Activated CD8-positive, alpha-beta memory T cell treated with anti-CD3 and anti-CD28 coated beads, Interleukin-2, amount 10 ng/mL, durations not matched to agents 7 days and 5 days (primary cell): ENCODE results near the gene ADGRG6. TPM values are rescaled to one million over a fixed set of nuclear protein-coding genes. Genes with fewer than 3 reads are reported as not detected.

Experiments used
- ATAC-seq: fragments of 150-1000 bp; cut with Tn5 transposase; one replicate; pipeline ENCODE4 v1.10.0; 2021; ENCODE audit warnings: moderate library complexity
- CTCF ChIA-PET: fragments of 350-600 bp; sonication (Branson Sonifier 250); formaldehyde crosslinking; loops from one replicate; lab custom pipeline; 2021; ENCODE audit warnings: antibody characterized with exemption; lab: Charles Lee
- DNase-seq: peaks from one replicate; pipeline ENCODE4 v3.0.0-alpha.2; 2020
- H3K27ac Mint-ChIP-seq: one replicate; pipeline ENCODE4 v1.8.0; 2021; ENCODE audit warnings: mild to moderate bottlenecking, mixed read lengths
- H3K27me3 Mint-ChIP-seq: one replicate; pipeline ENCODE4 v1.8.0; 2021; ENCODE audit warnings: mixed read lengths
- H3K36me3 Mint-ChIP-seq: one replicate; pipeline ENCODE4 v1.8.0; 2021; ENCODE audit warnings: mild to moderate bottlenecking, mixed read lengths
- H3K4me1 Mint-ChIP-seq: one replicate; pipeline ENCODE4 v1.8.0; 2021; ENCODE audit warnings: mixed read lengths
- H3K4me3 Mint-ChIP-seq: one replicate; pipeline ENCODE4 v1.8.0; 2021; ENCODE audit warnings: mild to moderate bottlenecking, moderate library complexity, mixed read lengths
- H3K9me3 Mint-ChIP-seq: one replicate; pipeline ENCODE4 v1.8.0; 2022; ENCODE audit warnings: low read depth, mixed read lengths
- total RNA-seq, 2 experiments: library from RNA; stranded (reverse); gene quantifications; one replicate each; pipeline ENCODE4 v1.2.3, GENCODE V29; 2021

ADGRG6 gene
- total RNA-seq, 2 experiments from 2014 or later: 0.26 to 0.52 TPM

DNA sequence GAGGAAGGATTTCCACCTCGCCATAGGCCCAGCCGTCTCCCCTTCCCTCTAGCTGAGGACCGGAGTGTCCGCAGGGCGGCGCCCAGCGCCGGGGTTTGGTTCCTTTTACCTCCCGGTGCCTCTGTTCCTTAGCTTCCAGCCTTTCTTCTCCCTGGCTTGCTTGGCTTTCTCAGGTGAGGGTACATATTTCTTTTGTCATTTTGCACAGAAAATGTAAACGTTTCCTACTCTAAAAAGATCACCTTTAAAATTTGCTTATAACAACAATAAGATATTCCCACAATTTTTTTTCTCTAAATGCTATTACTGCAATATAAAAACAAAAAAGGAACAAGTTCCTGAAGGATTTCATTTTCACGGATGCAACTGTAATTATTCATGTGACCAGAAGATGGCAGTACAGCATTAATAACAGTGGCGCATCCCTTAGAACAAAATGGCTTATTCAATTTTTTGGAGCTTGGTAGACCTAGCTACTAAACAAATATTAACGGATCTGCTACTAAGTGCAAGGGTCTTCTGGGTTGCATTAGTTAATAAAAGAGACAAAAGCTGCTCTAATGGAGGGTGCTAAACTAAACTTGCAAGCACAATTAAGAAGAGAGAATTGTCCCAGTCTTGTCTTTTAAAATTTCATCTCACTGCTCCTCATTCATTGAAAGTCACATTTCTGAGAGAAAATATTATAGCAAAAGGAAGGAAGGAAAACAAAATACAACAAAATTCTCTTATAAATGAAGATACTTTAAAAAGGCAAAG, 172.9 kb downstream of the ADGRG6 start:
- H3K27ac Mint-ChIP-seq: no peak overlapping the region
- no peak overlapping the region for H3K4me3 Mint-ChIP-seq
- CTCF ChIA-PET: interaction anchor here (0.7 to 1.7 kb wide), 17 partner anchors 9 to 1368 kb away, joined by 3 to 10 read pairs (median 3); partner anchors contain the start of genes AIG1 and LTV1
- H3K36me3 Mint-ChIP-seq: no peaks in the 10 kb centered on the region
- peaks cover 12% of the 10 kb centered on the region for H3K27me3 Mint-ChIP-seq
- peaks cover 4% of the 10 kb centered on the region for H3K4me1 Mint-ChIP-seq
- DNase-seq (no peak), ATAC-seq (no peak)
- no peaks in the 10 kb centered on the region for H3K9me3 Mint-ChIP-seq

DNA sequence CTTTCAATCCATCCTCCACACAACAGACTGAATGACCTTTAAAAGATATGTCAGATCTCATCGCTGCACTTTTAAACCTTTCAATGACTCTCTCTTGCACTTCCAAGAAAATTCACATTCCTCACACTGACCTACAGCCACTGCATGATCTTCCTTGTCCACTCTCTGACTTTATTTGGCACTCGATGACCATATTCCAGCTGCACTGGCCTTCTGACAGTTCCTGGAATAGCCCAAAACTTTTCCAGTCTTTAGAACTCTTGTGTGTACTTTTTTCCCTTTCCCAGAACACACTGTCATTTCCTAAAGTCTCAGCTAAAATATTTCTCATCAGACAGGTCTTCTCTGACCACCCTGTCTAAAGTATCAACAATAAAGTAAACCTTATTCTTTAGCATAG, 174.6 kb downstream of the ADGRG6 start:
- Mint-ChIP-seq H3K4me3 (no peak overlapping the region), H3K36me3 (no peaks in the 10 kb centered on the region), H3K4me1 (peaks cover 4% of the 10 kb centered on the region), H3K27me3 (peaks cover 8% of the 10 kb centered on the region), H3K27ac (no peak overlapping the region), H3K9me3 (no peaks in the 10 kb centered on the region)
- CTCF ChIA-PET: interaction anchor here (0.9 to 1.7 kb wide), 2 partner anchors 216 to 550 kb away, joined by 3 to 10 read pairs; no protein-coding TSS in a partner anchor
- ATAC-seq (no peak), DNase-seq (no peak)

DNA sequence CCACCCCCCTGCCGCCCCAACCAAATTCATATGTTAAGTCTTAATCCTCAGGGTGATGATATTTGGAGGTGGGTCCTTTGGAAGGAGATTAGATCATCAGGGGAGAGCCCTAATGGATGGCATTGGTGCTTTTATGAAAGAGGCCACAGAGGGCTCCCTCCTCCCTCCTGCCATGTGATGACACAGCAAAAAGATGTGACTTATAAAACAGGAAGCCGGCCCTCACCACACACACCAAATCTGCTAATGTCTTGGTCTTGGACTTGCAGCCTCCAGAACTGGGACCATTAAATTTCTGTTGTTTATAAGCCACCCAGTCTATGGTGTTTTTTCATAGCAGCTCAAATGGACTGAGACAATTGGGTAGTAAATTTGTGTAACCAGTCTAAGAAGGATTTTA, 176.3 kb downstream of the ADGRG6 start:
- no peak overlapping the region for H3K27ac Mint-ChIP-seq
- peaks cover 9% of the 10 kb centered on the region for H3K27me3 Mint-ChIP-seq
- no peaks in the 10 kb centered on the region for H3K9me3 Mint-ChIP-seq
- no peak for ATAC-seq
- CTCF ChIA-PET: no interaction called here
- no peaks in the 10 kb centered on the region for H3K36me3 Mint-ChIP-seq
- H3K4me3 Mint-ChIP-seq: no peak overlapping the region
- DNase-seq: peak; percentile 45
- H3K4me1 Mint-ChIP-seq: peaks cover 4% of the 10 kb centered on the region

DNA sequence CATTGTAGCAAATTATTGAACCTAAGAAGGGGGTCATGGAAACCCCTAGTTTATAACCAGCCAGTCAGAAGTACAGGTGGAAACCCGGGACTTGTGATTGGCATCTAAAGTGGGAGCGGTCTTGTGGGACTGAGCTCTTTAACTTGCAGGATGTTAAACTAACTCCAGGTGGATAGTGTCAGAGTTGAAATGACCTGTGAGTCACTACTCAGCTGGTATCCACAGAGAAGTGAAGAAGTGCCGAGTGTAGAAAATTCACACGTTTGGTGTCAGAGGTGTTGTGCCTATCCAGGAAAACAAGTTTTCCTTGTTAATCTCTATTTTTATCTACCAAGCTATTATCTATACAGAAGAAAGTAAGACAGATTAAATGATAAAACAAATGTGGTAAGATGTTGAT, 179.7 kb downstream of the ADGRG6 start:
- no peak for ATAC-seq
- Mint-ChIP-seq H3K36me3 (no peaks in the 10 kb centered on the region), H3K4me3 (no peak overlapping the region), H3K9me3 (no peaks in the 10 kb centered on the region), H3K27me3 (peaks cover 10% of the 10 kb centered on the region), H3K4me1 (peaks cover 4% of the 10 kb centered on the region), H3K27ac (no peak overlapping the region)
- CTCF ChIA-PET: no interaction called here
- DNase-seq: no peak

DNA sequence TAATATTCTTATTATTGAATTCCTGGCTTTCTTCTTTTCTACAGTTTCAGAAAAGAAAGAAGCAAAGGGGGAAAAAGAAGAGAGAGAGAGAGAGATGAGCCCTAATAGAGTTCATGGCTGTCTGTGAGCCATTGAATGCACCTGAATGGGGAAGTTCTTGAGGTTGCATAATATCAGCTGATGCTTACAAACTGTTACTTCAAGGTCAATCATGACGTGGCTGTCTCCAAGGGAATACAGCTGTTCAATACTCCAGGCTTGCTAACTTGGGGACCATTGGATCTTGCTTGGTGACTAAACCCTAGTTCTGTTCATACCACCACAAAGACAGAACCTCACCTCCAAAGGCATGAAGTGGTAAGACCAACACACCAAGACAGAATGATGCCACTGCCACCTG, 180.4 kb downstream of the ADGRG6 start:
- DNase-seq (no peak), ATAC-seq (no peak)
- Mint-ChIP-seq H3K36me3 (no peaks in the 10 kb centered on the region), H3K27ac (no peak overlapping the region), H3K4me3 (no peak overlapping the region), H3K4me1 (peaks cover 4% of the 10 kb centered on the region), H3K9me3 (no peaks in the 10 kb centered on the region), H3K27me3 (peaks cover 10% of the 10 kb centered on the region)
- CTCF ChIA-PET: no interaction called here

DNA sequence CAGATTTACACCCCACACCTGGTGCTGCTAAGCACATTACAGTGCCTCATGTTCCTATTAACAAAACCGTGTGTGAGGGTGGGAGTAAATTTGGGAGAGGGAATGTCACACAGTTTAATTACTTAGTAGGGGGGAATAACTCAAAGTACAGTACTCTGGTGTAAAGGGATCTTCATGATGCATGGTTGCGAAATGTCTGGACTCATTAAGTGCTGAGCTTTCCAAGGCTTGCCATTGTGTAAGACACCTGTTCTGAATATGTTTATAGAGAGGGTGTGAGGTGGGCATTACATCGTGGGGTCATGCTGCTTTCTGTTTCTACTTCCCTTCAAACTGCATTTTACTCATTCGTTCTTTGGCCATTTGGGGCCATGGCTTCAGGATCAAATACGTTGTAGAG, 181.2 kb downstream of the ADGRG6 start:
- Mint-ChIP-seq H3K4me3 (no peak overlapping the region), H3K27me3 (peaks cover 10% of the 10 kb centered on the region), H3K27ac (no peak overlapping the region), H3K9me3 (no peaks in the 10 kb centered on the region), H3K36me3 (no peaks in the 10 kb centered on the region), H3K4me1 (peaks cover 4% of the 10 kb centered on the region)
- ATAC-seq: no peak
- DNase-seq: no peak
- CTCF ChIA-PET: interaction anchor here (2.3 kb wide), 1 partner anchor 9 kb away, joined by 8 read pairs; no protein-coding TSS in a partner anchor

DNA sequence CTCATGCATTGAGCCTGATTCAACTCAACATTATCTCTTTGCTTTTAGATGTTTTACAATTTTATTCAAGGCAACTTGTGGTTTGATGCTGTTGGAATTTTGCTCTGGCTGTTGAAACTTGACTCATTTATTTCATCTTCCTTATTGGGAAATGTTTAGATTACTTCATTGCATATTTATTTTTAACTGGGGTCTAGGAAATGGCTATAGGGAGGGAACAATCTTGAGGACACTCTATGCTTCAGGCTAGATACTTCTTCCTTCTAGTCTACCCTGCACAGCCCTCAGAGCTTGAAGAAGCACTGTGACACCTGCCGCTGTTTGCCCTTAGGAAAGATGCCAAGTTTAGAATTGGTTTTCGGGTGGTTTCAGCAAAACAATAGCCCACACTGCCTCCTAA, 183.4 kb downstream of the ADGRG6 start:
- ATAC-seq (no peak), DNase-seq (no peak)
- Mint-ChIP-seq H3K4me3 (no peak overlapping the region), H3K4me1 (no peaks in the 10 kb centered on the region), H3K27me3 (peaks cover 12% of the 10 kb centered on the region), H3K27ac (no peak overlapping the region), H3K36me3 (no peaks in the 10 kb centered on the region), H3K9me3 (no peaks in the 10 kb centered on the region)
- CTCF ChIA-PET: no interaction called here

DNA sequence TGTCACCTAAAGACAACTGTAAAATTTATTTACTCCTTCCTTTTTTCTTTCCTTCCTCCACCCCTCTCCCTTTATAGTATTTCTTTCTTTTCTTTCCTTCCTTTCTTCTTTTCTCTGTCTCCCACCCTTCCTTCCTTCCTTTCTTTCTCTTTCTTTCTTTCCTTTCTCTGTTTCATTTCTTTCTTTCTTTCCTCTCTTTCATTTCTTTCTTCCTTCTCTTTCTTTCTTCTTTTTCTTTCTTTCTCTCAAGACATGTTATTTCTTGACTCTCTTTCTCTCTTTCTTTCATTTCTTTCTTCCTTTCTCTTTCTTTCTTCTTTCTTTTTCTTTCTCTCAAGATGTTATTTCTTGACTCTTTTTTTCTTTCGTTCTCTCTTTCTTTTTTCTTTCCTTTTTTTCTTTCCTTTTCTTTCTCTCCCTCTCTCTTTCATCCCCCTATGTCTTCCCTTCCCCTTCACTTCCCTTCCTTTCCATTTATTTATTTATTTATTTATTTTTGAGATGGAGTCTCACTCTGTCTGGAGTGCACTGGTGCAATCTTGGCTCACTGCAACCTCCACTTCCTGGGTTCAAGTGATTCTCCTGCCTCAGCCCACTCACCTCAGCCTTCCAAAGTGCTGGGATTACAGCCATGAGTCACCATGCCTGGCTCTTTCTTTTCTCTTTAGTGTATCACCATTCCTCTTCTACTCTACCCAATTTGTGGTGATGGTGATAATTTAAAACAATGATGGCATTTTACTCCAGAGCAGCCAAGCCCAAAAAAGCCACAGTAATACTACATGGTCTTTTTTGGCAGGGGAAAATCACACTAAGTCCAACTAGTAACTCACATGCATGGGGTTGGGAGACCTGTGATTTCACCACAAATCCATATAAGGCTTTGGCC, 188.2 kb downstream of the ADGRG6 start:
- H3K27me3 Mint-ChIP-seq: peaks cover 10% of the 10 kb centered on the region
- ATAC-seq: no peak
- H3K4me1 Mint-ChIP-seq: no peaks in the 10 kb centered on the region
- DNase-seq: no peak
- H3K27ac Mint-ChIP-seq: no peak overlapping the region
- no peaks in the 10 kb centered on the region for H3K9me3 Mint-ChIP-seq
- CTCF ChIA-PET: no interaction called here
- H3K4me3 Mint-ChIP-seq: no peak overlapping the region
- H3K36me3 Mint-ChIP-seq: no peaks in the 10 kb centered on the region

Other genes with a start within 250 kb of the ADGRG6 start
- gene GJE1, start 169.1 kb upstream of the ADGRG6 start, total RNA-seq: not detected
- not detected for gene NMBR, start 154.9 kb upstream of the ADGRG6 start, total RNA-seq
- gene VTA1, start 154.7 kb upstream of the ADGRG6 start, total RNA-seq: 10 to 100 TPM; 31.7 to 42.3 TPM